Fibroblast of lung (primary cell): Measurements from ENCODE around the gene CAPN12. TPM values are rescaled to one million over a fixed set of nuclear protein-coding genes. Genes with fewer than 3 reads are reported as not detected.
A peak's percentile ranks its signal among the peaks of the same experiment; 100 is the strongest.

ENCODE experiments used
- DNase-seq, 2 donors: peaks; one replicate each; pipeline versions ENCODE4 v3.0.0 to v3.0.0-alpha.2; 2010; ENCODE audit warnings: low read depth in 2 of 2
- H2AFZ ChIP-seq: 2 replicates; pipeline ENCODE4 v1.5.1; 2012; ENCODE audit warnings: low read length, control low read depth, inconsistent platforms
- H3K27ac ChIP-seq: 2 replicates; pipeline ENCODE4 v1.5.1; 2011; ENCODE audit warnings: low read length, control low read depth; ENCODE audit not compliant: insufficient read depth
- H3K27me3 ChIP-seq: 2 replicates; pipeline ENCODE4 v1.5.1; 2011; ENCODE audit warnings: mild to moderate bottlenecking, low read length; ENCODE audit not compliant: control insufficient read depth, insufficient read depth
- H3K36me3 ChIP-seq: 2 replicates; pipeline ENCODE4 v1.5.1; 2011; ENCODE audit warnings: low read length; ENCODE audit not compliant: control insufficient read depth, insufficient read depth
- H3K4me1 ChIP-seq: 2 replicates; pipeline ENCODE4 v1.5.1; 2011; ENCODE audit warnings: low read length; ENCODE audit not compliant: control insufficient read depth, insufficient read depth; ENCODE audit errors: extremely low read depth
- H3K4me2 ChIP-seq: 2 replicates; pipeline ENCODE4 v1.5.1; 2011; ENCODE audit warnings: low read length, control low read depth; ENCODE audit not compliant: insufficient read depth; ENCODE audit errors: extremely low read depth
- H3K4me3 ChIP-seq, 4 experiments: fragments of 200-600 bp in 1 of 4; sonication (generic) in 1 of 4; replicated peaks in 1 of 4; 2 replicates each; pipeline ENCODE4 v1.5.1; 2011 to 2016; ENCODE audit warnings: low read length in 4 of 4, low read depth in 3 of 4, mild to moderate bottlenecking in 3 of 4, control low read depth in 2 of 4, inconsistent platforms in 1 of 4, mixed read lengths in 1 of 4; ENCODE audit not compliant: insufficient read depth in 1 of 4; ENCODE audit errors: control extremely low read depth in 1 of 4
- H3K79me2 ChIP-seq: 2 replicates; pipeline ENCODE4 v1.5.1; 2012; ENCODE audit warnings: mild to moderate bottlenecking, low read length, inconsistent platforms; ENCODE audit not compliant: control insufficient read depth, insufficient read depth
- H3K9ac ChIP-seq: 2 replicates; pipeline ENCODE4 v1.5.1; 2011; ENCODE audit warnings: mild to moderate bottlenecking, low read length, control low read depth; ENCODE audit not compliant: insufficient read depth
- H3K9me3 ChIP-seq: 2 replicates; pipeline ENCODE4 v1.5.1; 2012; ENCODE audit warnings: low read depth, low read length; ENCODE audit not compliant: control insufficient read depth, insufficient read depth
- H4K20me1 ChIP-seq: 2 replicates; pipeline ENCODE4 v1.5.1; 2011; ENCODE audit warnings: low read length; ENCODE audit not compliant: control insufficient read depth, insufficient read depth; ENCODE audit errors: extremely low read depth
- EZH2 ChIP-seq: IDR thresholded peaks from 2 replicates; pipeline ENCODE4 v1.5.1; 2012; ENCODE audit warnings: low read length, control low read depth, mild to moderate bottlenecking; ENCODE audit errors: missing control alignments
- polyA plus RNA-seq, 2 donors: library from polyadenylated mRNA; depleted of rRNA in 1 of 2; stranded (reverse) in 1 of 2; unstranded in 1 of 2; fragments of >200 nt; gene quantifications; 2 replicates each; pipeline ENCODE4 v1.2.1, GENCODE V29; 2011 to 2012; ENCODE audit warnings: missing spikeins in 1 of 2
- total RNA-seq: library from RNA; depleted of rRNA; stranded (reverse); fragments of >200 nt; gene quantifications from 2 replicates; pipeline ENCODE4 v1.2.1, GENCODE V29; 2014
- TF ChIP-seq, protein P1 (sequence below), 2 donors: IDR thresholded peaks in 1 of 2; conservative IDR thresholded peaks in 1 of 2; 1 replicate in 1 of 2; 2 replicates in 1 of 2; pipeline ENCODE4 v1.5.1; 2011 to 2012; ENCODE audit warnings: low read length in 2 of 2, control low read depth in 1 of 2, inconsistent platforms in 1 of 2, low read depth in 1 of 2, mild to moderate bottlenecking in 1 of 2

The CAPN12 gene
- total and polyA plus RNA-seq, 2 donors (not counting 1 experiment from before 2014, with no cell fraction given), result 0.20 to 0.50 TPM

DNA sequence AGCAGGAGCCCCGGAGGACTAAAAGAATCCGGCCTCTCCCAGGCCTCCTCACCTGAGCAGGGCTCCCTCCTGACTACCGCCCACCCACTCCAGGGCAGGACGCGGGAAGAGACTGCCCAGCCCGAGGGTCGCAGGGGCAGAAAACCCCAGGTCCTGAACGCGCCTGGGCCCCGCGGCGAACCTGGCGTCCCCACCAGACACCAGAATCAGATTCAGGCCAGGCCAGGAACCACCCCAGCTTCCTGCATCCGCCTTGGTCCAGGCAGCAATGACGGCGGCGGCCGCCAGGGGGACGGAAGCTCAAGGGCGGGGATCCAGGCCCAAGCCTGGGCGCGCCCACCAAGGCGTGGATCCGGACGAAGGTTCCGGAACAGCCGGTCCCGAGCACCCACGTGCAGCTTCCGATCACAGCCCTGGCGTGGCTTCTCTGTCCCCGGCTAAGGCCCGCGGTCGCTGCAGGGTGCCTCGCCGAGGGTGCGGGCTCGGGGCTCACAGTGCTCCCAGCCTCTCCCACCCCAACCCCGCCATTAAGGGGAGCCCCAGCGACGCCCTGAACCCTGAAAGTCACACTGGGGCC, 25.4 kb upstream of the CAPN12 start:
- Histone ChIP-seq H4K20me1 (no peaks in the 10 kb centered on the region), H2AFZ (peak overlapping the region; percentile 63), H3K4me3 (no peak overlapping the region), H3K9ac (no peak overlapping the region), H3K4me2 (no peak overlapping the region), H3K27ac (no peak overlapping the region), H3K27me3 (no peaks in the 10 kb centered on the region), H3K79me2 (no peaks in the 10 kb centered on the region), H3K9me3 (no peaks in the 10 kb centered on the region), H3K4me1 (no peaks in the 10 kb centered on the region), H3K36me3 (no peaks in the 10 kb centered on the region)
- TF ChIP-seq, protein P1, sequence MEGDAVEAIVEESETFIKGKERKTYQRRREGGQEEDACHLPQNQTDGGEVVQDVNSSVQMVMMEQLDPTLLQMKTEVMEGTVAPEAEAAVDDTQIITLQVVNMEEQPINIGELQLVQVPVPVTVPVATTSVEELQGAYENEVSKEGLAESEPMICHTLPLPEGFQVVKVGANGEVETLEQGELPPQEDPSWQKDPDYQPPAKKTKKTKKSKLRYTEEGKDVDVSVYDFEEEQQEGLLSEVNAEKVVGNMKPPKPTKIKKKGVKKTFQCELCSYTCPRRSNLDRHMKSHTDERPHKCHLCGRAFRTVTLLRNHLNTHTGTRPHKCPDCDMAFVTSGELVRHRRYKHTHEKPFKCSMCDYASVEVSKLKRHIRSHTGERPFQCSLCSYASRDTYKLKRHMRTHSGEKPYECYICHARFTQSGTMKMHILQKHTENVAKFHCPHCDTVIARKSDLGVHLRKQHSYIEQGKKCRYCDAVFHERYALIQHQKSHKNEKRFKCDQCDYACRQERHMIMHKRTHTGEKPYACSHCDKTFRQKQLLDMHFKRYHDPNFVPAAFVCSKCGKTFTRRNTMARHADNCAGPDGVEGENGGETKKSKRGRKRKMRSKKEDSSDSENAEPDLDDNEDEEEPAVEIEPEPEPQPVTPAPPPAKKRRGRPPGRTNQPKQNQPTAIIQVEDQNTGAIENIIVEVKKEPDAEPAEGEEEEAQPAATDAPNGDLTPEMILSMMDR (conservative IDR thresholded peaks at IDR 0.05 in 1 of 2, IDR thresholded peaks at IDR 0.05 in 1 of 2; ENCODE audit: low read depth in 1 of 2, low read length in 2 of 2), result peak; percentile 54 to 55
- no peak for TF ChIP-seq EZH2
- DNase-seq, result peak; percentile 53 to 71

DNA sequence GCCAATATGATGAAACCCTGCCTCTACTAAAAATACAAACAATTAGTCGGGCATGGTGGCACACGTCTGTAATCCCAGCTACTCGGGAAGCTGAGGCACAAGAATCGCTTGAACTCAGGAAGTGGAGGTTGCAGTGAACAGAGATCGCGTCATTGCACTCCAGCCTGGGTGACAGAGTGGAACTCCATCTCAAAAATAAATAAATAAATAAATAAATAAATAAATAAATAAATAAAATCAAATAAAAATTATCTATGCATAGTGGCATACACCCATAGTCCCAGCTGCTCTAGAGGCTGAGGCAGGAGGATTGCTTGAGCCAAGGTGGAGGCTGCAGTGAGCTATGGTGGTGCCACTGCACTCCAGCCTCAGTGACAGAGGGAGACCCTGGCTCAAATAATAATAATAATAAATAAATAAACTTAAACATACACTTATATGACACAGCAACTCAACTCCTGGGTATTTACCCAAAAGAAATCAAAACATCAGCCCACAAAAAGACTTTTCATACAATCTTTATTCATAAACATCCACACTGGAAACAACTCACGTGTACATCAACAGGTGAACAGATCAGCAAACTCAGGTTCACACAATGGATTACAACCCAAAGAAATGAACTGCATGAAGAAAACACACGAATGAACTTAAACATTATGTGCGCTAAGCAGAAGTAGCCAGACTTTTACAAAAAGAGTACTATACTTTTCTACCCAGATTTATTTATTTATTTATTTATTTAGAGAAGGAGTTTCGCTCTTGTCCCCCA, 22.2 kb upstream of the CAPN12 start:
- Histone ChIP-seq H2AFZ (no peak overlapping the region), H3K79me2 (no peaks in the 10 kb centered on the region), H3K4me2 (no peak overlapping the region), H4K20me1 (no peaks in the 10 kb centered on the region), H3K27ac (no peak overlapping the region), H3K27me3 (no peaks in the 10 kb centered on the region), H3K36me3 (no peaks in the 10 kb centered on the region), H3K9ac (no peak overlapping the region), H3K4me3 (no peak overlapping the region), H3K4me1 (no peaks in the 10 kb centered on the region), H3K9me3 (no peaks in the 10 kb centered on the region)
- TF ChIP-seq, protein P1 (conservative IDR thresholded peaks at IDR 0.05 in 1 of 2, IDR thresholded peaks at IDR 0.05 in 1 of 2; ENCODE audit: low read depth in 1 of 2, low read length in 2 of 2), result no peak
- no peak for TF ChIP-seq EZH2
- no peak for DNase-seq

DNA sequence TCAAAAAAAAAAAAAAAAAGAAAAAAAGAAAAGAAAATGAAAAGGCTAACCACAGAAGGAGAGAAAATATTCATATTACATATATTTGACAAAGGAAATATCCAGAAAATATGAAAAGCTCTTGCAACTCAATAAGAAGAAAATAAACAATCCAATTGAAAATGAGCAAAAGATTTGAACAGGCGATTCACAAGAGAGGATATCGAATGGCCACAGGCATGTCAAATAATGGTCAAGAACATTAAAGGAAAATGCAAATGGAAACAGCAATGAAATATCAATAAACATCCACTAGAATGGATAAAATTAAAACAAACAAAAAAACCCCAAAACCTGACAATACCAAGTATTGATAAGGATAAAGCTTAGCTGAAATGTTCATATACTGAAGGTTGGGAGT, 20.9 kb upstream of the CAPN12 start:
- Histone ChIP-seq H3K9me3 (no peaks in the 10 kb centered on the region), H4K20me1 (no peaks in the 10 kb centered on the region), H3K4me3 (no peak overlapping the region), H3K27ac (no peak overlapping the region), H3K36me3 (no peaks in the 10 kb centered on the region), H3K9ac (no peak overlapping the region), H3K4me2 (no peak overlapping the region), H3K27me3 (no peaks in the 10 kb centered on the region), H3K79me2 (no peaks in the 10 kb centered on the region), H3K4me1 (no peaks in the 10 kb centered on the region), H2AFZ (no peak overlapping the region)
- TF ChIP-seq, protein P1 (conservative IDR thresholded peaks at IDR 0.05 in 1 of 2, IDR thresholded peaks at IDR 0.05 in 1 of 2; ENCODE audit: low read depth in 1 of 2, low read length in 2 of 2), result no peak
- no peak for TF ChIP-seq EZH2
- no peak for DNase-seq
